ENCODE measurements around the gene CACNB2.
"Not testable (repeated sequence)": the region's sequence is repeated elsewhere in the genome, so short reads cannot be mapped to it uniquely, and the experiment has no call there.

The CACNB2 gene

GRCh38 chr10:18438361-18439126 is 298.3 kb downstream of the CACNB2 start:
- no peak for DNase-seq (ENCODE audit: low read depth in 2 of 3, low spot score in 2 of 3)

DNA sequence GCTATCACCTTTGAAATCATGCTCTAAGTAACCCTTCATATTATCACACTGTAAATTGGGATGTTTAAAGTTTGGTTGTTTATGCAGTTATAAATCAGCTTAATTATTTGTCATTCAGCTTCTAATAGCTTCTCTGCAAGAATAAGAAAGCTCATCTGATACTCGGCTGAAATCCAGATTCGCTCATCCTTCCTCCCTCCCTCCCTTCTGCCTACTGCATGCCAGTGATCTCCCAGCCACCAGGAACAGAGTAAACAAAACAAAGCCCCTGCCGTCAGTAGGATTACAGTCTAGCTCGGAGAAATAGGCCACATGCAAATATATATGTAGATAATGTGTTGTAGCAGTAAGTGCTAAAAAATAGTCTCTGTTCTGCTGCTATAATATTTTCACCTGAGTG is 299.4 kb downstream of the CACNB2 start:
- no peak for DNase-seq (ENCODE audit: low read depth in 2 of 3, low spot score in 2 of 3)

- DNase-seq (ENCODE audit: low read depth in 2 of 3, low spot score in 2 of 3) = not testable (repeated sequence)
These were observed 305.4 kb downstream of the CACNB2 start for GRCh38 chr10:18445635-18446034.

DNA sequence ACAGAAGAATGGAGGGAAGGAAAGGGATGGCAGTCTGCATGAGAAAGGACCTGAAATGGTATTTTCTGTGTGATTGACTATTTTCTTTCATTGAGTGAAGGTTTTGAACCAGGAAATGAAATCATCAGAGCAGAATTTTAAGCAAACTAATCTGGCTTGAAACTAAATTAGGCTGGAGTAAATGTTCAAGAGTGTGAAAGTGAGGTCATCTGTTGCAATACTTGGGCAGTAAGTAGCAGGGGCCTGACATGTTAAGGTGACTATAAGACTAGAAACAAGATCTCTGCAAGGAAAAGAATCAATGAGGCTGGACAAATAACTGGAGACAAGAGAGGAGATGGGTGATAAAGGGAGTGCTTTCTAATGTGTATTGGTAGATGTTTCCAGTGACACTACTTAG is 306.0 kb downstream of the CACNB2 start:
- no peak for DNase-seq (ENCODE audit: low read depth in 2 of 3, low spot score in 2 of 3)

DNA sequence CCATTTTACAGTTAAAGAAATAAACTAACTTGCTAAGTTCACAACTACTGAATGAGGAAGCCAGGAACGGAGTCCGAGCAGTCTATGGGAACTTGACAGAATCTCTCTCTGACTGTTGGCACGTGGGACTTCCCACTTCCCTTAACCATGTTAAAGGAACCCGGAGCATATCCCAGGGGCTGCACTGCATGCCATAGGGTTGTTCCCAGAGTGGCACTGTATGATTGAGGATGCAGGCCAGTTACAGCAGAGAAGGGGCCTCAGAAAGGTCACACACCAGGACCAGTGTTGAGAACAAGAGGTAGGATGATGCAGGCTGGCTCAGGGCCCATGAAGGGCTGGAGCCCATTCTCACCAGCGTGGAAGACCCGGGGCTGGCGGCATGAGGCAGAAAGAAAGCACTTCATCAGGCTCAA is 309.4 kb downstream of the CACNB2 start:
- DNase-seq (ENCODE audit: low read depth in 2 of 3, low spot score in 2 of 3) = no peak

GRCh38 chr10:18450298-18450697 is 310.1 kb downstream of the CACNB2 start:
- no peak for DNase-seq (ENCODE audit: low read depth in 2 of 3, low spot score in 2 of 3)

DNA sequence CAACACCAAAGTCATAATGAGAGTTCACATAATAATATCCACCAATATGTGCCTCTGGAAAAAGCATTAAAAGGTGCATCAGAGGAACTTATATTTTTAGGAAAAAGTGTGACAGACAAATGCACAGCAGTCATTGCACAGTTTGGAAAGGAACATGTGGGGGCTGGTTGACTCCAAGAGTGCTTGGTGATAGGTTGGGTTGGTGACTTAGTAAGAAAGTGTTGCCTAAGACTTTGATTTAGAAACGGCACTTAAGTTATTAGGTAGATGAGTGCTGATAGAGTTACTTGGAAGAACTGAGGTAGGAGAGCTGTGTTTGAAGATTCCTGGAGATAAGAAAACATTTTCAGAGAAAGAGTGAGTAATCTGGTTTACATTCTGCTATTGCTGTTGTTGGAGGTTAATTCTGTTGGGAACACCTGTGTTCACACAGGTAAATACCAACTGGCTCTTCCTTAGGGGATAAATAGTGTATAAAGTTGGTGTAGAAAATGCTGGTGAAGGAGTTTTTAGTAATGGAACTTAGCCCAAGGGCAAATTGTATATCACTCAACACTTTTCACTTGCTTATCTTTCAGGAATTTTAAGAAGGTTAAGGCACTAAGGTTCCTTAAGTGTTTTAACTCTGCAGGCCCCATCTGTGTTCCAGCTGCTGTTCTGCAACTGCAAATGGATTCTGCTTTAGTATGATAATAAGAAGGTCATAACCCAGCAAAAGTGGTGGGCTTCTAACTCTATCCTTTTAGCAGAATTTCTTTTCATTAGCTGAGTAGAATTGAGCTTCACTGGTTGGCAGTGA is 315.1 kb downstream of the CACNB2 start:
- no peak for DNase-seq (ENCODE audit: low read depth in 2 of 3, low spot score in 2 of 3)

- no peak for DNase-seq (ENCODE audit: low read depth in 2 of 3, low spot score in 2 of 3)
These were observed 316.8 kb downstream of the CACNB2 start for GRCh38 chr10:18456984-18457383.

GRCh38 chr10:18460032-18460431 is 319.8 kb downstream of the CACNB2 start:
- DNase-seq (ENCODE audit: low read depth in 2 of 3, low spot score in 2 of 3) = no peak

DNA sequence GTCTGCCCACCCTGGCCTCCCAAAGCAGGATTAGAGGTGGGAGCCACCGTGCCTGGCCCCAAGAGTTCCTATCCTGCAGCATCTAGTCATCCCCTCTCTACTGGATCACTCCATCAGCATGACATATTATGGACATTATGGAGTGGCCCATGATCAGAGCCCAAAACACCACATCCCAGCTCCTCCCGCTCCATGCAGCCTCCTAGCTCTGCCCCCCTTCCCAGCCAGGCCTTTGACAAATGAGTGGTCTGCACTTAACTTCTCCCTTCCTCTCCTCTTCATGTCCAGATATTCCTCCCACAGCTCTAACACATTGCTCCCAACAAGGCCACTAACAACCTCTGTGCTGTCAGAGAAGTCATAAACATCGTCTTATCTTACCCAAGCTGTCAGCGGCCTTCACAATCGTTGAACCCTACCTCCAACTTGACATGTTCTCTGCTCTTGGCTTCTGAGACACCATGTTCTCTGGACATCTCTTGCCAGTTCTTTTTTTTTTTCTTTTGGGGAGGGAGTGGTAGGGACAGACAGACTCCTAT is 323.5 kb downstream of the CACNB2 start:
- no peak for DNase-seq (ENCODE audit: low read depth in 2 of 3, low spot score in 2 of 3)

GRCh38 chr10:18469125-18469524 is 328.9 kb downstream of the CACNB2 start:
- DNase-seq (ENCODE audit: low read depth in 2 of 3, low spot score in 2 of 3) = no peak

DNA sequence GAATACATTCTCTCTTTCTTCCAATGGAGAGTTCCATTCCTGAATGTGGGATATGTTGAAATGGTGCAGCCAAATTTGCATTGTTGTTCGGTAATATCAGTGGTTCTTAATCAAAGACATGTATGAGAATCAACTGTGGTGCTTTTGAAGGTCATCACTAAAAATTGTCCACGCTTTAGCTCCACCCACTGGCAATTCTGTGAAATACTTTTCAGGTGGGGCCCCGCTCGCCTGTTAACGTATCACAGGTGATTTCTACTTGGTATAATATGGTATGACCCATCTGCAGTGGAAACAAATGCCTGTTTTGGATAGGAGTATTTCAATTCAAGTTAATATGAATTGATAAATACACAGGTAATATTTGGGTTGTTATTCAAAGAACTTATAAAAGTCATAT is 332.8 kb downstream of the CACNB2 start:
- DNase-seq (ENCODE audit: low read depth in 2 of 3, low spot score in 2 of 3) = no peak

DNA sequence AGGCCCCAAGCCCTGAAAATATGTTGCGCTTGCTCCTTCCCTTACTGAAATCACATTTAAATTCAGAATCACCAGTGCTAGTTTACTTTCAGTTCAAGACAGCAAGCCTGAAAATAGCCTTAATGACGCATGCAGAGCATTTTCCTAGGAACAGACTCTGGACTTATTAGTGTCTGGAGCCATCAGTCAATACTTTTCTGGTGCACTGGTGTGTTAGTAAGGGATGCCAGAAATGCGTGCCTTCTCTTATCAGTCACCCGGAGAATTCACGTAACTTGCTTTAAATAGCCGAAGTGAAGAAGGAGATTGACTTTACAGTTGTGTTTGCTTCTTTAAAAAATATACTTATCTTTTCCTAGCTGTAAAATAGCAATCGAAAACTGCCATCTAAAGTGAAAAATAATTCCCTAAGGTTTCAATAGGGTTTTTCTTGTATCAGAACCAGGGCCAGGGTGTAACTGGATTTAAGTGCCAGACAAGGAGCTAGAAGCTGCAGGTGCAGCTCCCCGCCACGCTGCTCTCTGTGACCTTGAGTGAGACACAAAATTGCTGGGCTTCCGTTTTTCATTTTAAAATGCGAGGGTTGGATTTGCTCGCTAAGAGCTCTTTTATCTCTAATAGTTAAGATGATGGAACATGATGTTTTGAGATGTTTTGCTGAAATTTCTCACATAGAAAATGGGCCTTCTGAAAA is 333.3 kb downstream of the CACNB2 start:
- DNase-seq (ENCODE audit: low read depth in 2 of 3, low spot score in 2 of 3) = no peak

DNA sequence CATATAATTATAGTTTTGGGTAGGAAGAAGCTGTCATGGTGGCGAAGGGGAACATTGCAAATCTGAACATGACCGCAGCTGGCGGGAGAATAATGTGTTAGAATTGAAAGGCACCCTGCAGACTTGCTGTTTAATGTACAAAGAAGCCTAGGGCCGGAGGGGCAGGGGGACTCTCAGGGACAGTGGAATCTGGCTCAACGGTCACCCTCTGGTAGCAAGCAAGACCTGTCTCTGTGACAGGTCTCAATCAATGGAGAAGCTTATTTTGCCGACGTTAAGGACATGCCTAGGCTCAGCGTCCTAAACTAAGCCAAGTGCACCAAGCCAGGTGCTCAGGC is 333.9 kb downstream of the CACNB2 start:
- no peak for DNase-seq (ENCODE audit: low read depth in 2 of 3, low spot score in 2 of 3)

- no peak for DNase-seq (ENCODE audit: low read depth in 2 of 3, low spot score in 2 of 3)
These were observed 335.9 kb downstream of the CACNB2 start for GRCh38 chr10:18476076-18476647.

DNA sequence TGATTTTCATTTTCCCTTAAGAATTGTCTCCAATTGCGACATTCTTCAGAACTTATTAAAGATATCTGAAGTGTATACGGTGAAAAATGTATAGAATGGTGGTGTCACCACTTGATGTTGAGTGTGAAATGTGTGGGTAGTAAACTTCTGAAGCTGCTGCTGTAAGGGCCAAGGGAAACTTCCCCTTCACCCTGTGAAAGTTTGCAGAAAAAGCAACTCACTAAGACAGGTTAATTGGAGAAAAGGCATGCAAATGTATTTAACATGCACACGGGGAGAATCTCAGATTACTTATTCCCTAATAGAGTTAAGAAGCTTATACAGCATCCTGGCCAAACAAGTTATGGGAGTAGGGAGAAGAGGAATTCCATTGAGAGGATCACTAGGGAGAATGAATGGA is 338.1 kb downstream of the CACNB2 start:
- DNase-seq (ENCODE audit: low read depth in 2 of 3, low spot score in 2 of 3) = no peak

- DNase-seq (ENCODE audit: low read depth in 2 of 3, low spot score in 2 of 3) = no peak
These were observed 339.3 kb downstream of the CACNB2 start for GRCh38 chr10:18479502-18479901.

- no peak for DNase-seq (ENCODE audit: low read depth in 2 of 3, low spot score in 2 of 3)
These were observed 343.4 kb downstream of the CACNB2 start for GRCh38 chr10:18483516-18484186.

DNA sequence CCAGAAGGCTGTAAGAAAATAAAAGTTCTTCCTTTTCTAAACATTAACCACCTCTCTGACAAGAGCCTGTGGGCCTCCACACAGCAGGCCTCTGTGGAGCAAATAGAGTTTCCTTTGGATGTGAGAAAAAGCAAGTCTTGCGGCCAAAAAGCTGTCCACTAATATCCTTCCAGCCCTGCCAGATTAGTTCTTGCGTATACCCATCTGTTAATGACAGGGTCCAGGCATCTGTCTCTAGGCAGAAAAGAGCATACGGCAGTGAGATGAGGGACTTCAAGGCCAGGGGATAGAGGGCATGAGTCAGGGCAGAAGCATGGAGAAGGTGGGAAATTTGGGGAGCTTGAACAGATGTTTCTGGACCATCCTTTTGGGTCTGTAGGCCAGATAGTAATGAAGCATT is 346.2 kb downstream of the CACNB2 start:
- DNase-seq (ENCODE audit: low read depth in 2 of 3, low spot score in 2 of 3) = no peak

GRCh38 chr10:18490755-18491154 is 350.5 kb downstream of the CACNB2 start:
- no peak for DNase-seq (ENCODE audit: low read depth in 2 of 3, low spot score in 2 of 3)

DNA sequence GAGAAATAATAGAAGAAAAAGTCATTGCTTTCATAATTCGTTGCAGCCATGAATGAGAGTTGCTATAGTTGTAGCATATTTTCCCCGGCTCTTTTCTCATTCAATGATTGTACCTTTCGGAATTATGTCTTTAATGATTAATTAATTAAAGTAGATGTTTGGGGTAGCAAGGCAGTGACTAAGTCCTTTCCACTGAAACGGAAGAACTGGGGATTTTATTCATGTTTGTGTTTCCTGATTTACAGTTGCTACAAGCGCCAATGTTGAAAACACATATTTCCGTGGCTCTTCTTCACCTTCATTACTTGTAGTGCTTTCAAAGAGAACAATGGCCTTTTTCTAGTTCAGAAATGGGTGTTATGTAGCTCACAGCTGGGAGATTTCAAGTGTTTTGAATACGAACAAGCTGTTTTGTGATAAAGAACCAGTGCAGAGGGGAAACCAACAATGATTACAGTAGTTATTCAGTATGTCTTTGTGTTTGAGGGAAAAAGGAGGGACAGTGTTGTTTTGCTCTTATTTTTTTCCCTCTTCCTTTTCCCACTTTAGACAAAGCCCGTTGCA is 357.7 kb downstream of the CACNB2 start:
- DNase-seq (ENCODE audit: low read depth in 2 of 3, low spot score in 2 of 3) = no peak
